ENCODE measurements around the gene CYFIP1. TPM values are rescaled to one million over a fixed set of nuclear protein-coding genes. Genes with fewer than 3 reads are reported as not detected.

CYFIP1 gene
- total and polyA plus RNA-seq, 2 of the 8 experiments (the other 6 are each of a cell fraction or from before 2014, with no cell fraction given) = 38.6 to 81.7 TPM

DNA sequence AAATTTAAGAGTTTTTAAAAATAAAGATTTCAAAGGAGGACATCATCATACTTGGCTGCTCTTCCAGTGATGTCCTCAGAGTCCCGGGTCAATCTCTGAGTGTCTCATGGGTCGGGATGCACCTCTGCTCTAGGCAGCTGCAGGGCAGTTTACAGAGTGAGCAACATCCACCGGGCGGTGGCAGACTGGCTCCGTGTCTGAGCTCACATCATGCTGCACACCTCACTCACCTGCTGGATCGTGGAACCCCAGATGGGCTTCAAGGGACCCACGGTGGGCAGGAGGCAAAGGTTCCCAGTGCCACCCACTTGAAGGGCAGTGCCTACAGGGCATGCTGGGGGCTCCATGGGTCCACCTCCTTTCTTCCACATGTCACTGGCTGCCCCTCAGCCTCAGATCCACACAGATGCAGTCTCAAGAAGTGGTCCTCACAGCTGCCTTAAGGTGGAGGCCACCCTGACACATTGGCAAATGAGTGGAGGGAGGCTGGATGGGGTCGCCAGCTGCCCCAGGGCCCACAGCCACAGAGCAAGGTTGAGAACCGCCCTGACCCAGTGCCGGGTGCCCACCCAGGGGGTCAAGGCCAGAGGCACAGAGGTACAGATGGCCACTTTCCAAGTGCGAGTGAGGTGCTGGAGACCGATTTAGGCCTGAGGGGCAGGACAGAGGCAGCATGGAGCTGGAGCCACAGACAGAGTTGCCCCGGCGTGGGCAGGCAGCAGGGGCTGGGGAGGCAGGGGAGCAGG is 25.2 kb downstream of the CYFIP1 start (continued):
- TF ChIP-seq, protein P1, sequence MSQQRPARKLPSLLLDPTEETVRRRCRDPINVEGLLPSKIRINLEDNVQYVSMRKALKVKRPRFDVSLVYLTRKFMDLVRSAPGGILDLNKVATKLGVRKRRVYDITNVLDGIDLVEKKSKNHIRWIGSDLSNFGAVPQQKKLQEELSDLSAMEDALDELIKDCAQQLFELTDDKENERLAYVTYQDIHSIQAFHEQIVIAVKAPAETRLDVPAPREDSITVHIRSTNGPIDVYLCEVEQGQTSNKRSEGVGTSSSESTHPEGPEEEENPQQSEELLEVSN (IDR thresholded peaks at IDR 0.05) = no peak
- TF ChIP-seq RAD21 (IDR thresholded peaks at IDR 0.05 in 1 of 2, conservative IDR thresholded peaks at IDR 0.05 in 1 of 2; ENCODE audit: low read depth in 2 of 2, low read length in 2 of 2) (no peak), HDAC6 (IDR thresholded peaks at IDR 0.05; ENCODE audit: low read depth, low read length) (no peak), POLR2AphosphoS5 (IDR thresholded peaks at IDR 0.05; ENCODE audit: low read depth, low read length) (no peak), ASH2L (IDR thresholded peaks at IDR 0.05; ENCODE audit: low read length) (no peak)

Data from H1 (cell line).